Measurements from ENCODE around the gene KIF26B.

Gene KIF26B

DNA sequence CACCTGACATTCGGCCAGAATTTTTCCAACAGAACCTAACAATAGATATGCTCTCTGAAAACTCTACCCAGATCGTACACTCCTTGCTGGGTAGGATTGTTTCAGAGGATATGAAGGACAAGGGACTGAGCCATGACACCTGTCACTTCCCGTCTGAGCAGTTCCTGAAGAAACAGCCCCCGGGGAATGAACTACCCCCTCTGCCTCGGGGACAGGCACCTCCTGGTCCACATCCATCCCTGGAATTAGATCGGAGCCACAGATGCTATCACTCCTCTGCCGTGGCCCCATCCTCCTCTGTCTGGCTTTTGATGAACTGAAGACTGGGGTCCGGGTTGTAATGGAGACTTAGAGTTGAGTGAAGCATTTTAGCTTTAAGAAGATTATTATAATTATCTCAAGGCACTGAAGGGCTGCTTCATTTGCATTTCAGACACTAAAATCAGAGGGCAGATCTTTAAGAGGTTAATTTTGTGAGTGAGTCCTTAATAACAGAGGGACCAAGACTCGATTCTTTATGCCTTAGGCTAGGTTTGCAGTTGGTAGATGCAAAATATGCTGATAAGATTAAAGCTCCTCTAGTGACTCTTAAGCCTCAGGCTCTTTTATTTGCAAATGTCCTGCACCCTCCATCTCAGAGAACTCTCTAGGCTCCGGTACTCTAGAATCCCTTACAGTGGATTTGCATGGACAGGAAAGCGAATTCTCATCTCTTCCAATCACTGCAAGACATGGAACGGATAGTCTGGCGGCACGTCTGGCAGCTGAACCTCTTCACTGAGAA lies 333.8 kb downstream of the KIF26B start:
- DNase-seq (ENCODE audit: low spot score) (no peak), FAIRE-seq (no peak)

GRCh38 chr1:245489838-245490237 lies 335.1 kb downstream of the KIF26B start:
- FAIRE-seq (no peak), DNase-seq (ENCODE audit: low spot score) (no peak)

DNA sequence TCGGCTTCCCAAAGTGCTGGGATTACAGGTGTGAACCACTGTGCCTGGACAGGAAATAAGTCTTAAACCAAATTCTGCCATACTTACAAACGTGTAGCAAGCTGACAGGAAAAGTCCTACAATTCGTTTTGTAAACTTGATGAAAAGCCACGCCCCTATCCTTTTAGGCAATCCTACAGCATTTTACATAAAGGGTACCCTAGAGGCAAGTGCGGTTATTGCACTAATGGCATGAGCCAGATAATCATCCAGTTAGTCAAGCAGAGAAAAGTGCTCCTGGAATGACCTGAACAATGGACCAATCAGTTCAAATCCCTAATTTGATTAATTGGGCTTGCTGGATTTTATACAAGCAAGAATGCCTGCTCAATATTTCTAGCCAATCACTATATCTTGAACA lies 338.2 kb downstream of the KIF26B start:
- no peak for FAIRE-seq
- DNase-seq (ENCODE audit: low spot score) = no peak

DNA sequence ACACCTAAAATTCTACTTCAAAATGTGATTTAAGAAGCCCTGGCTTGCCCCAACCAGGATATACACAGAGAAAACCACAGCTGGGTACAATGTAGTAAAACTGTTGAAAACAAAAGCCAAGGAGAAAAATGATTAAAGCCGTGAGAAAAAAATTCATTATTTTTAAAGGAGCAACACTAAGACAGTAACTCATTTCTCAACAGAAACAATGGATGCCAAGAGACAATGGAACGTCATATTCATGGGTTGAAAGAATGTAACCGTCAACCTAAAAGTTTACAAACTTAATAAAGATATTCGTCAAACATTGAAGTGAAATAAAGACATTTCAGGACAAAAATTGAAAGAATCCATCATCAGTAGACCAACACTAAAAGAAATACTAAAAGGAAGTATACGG lies 340.9 kb downstream of the KIF26B start:
- FAIRE-seq (no peak), DNase-seq (ENCODE audit: low spot score) (no peak)

DNA sequence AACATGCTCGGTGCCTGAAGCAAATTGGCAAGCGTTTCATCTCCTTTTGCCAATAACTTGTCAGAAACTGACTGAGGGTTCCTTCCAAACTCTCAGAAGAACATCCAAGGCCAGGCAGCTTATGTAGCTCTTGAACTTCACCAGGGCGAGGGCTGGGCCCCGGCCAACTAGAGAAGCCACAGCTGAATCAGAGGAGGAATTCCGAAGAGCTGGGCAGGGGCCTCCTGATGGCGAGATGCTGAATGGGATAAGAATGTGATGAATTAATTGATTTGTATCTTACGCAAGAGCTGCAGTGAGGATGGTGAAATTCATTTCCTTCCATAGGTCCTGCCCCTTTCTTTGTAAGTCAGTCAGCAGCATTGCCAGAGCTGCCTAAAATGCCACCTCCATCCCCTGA lies 345.8 kb downstream of the KIF26B start:
- FAIRE-seq = no peak

GRCh38 chr1:245501633-245502032 lies 346.8 kb downstream of the KIF26B start:
- DNase-seq (ENCODE audit: low spot score) = no peak

More for the DNA sequence above, 345.8 kb downstream of the KIF26B start:
- no peak for DNase-seq (ENCODE audit: low spot score)

DNA sequence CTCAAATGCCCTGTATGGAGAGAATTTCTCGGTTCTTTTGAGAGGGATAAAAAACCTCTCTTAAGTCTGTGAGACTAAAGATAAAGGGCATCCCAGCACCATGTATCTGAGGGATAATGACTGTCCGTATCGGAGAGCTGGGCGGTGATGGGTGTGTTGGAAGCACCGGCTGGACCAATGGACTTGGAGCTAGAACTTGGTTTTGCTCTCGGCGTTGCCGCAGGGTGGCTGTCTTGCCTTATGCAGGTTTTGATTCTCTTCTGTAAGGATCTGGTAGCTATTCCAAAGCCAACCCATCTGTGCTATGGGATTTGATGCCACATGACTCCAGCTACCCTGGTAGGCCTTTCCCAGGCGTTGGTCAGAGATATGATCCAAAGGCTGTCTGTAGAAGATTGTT lies 348.8 kb downstream of the KIF26B start:
- no peak for DNase-seq (ENCODE audit: low spot score)
- FAIRE-seq = no peak

More at GRCh38 chr1:245501633-245502032, 346.8 kb downstream of the KIF26B start:
- no peak for FAIRE-seq

DNA sequence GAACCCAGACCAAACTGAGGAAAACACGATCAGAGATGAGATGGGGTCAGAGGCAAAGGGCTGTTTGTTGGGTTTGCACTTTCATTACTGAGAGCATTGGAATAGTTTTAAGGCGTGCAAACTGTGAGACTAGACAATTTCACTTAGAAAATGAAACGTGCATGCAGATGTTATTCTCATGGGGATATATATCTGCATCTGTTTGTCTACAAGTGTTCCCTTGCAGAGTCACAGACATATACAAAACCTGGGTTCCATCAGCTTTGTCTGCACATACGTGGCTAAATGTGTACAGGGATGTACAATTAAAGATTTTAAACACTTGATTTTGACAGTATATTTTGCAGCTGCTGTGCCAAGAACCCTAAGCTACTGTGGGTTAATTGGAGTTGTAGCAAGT lies 355.4 kb downstream of the KIF26B start:
- DNase-seq (ENCODE audit: low spot score) (no peak), FAIRE-seq (no peak)

DNA sequence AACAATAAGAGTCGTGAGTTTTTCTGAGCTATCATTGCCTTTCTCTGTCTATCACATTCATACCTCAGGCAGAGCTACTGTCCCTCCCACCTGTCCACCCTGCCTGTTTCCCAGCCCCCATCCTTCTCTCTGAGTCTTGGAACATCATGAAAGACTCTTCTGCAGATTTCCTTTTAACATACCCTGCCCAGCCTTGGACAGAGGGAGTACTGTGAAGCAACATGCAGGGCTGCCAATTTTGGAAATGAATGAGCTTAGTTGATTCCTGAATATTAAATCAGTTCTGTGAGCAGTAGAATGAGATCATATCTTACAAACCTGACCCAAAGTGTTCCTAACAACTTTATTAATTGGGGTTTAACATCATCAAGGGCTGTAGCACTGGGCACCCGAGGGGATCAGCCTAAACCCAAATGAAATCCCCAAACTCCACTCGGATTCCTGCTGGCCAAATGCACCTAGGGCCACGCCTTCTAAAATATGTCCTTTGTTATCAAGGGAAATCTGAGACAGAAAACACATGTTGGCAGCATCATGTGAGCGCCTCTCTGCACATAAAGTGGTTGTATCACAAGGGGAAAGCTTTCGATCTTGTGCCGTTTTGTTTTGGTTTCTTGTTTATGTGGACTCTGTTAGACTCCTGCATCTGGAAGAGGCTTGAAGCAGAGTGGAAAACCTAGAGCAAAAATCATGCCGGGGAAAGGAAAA lies 357.6 kb downstream of the KIF26B start:
- no peak for DNase-seq (ENCODE audit: low spot score)
- FAIRE-seq = no peak

DNA sequence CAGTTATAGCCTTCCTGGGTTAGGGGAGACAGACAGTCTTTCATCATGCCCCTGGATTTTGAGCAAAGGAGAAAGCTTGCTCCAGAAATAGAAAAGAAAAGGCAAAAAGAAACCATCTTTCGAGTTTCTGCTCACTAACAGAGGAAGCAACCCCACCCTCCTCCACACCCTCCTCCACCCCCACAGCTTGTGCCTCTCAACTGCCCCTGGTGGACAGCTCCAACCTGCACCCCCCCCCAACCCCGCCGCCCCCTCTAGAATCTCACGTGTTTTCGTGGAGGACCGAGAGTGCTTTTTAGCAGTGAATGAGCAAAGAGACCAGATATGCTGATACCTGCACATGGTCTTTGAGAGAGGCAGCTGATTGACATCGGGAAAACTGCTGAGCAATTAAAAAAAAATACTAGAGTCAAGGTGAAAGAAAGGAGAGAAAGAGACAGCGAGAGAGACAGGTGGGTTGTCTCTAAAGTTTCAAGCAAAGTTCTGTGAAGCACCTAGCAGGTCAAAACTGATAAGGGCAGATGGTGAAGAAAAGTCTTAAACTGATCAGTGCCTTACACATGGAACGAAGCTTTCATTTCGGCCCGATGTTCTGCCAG lies 358.3 kb downstream of the KIF26B start:
- DNase-seq (ENCODE audit: low spot score) = no peak
- no peak for FAIRE-seq

GRCh38 chr1:245516284-245516759 lies 361.5 kb downstream of the KIF26B start:
- FAIRE-seq (no peak), DNase-seq (ENCODE audit: low spot score) (no peak)

DNA sequence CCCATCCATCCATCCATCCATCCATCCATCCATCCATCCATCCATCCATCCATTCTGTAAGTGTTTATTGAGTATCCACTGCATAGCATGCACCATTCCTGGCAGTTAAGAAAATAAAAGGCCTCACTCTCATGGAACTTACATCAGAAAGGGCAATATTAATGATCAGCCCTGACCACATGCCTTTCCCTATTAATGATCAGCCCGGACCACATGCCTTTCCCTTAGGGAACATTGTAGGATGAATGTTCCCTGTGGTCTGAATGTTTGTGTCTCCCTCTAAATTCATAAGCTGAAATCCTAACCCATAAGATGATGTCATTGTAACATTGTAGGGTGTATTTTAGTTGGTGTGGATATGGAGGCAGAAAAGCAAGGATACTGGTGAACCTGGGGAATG lies 365.8 kb downstream of the KIF26B start:
- DNase-seq (ENCODE audit: low spot score) = peak; percentile 70
- FAIRE-seq = peak; percentile 93

DNA sequence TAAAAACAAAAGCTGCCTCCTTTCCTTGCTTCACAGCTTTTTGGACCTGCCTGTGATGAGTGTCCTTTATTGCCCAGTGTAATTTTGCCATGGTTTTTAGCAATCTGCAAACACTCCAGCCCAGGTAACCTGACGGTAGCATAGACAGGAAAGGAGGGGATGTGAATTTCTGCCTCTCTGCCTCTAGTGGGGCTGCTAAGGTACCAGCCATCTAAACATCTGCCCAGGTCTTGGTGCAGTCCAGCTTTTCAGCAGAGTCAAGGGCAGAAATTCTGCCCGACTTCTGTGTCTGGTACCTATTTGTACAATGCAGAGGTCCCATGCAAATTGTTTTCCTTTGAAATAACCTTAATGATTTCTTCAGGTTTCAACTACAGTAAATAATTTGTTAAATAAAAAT lies 371.4 kb downstream of the KIF26B start:
- DNase-seq (ENCODE audit: low spot score) (no peak), FAIRE-seq (no peak)

- FAIRE-seq (no peak), DNase-seq (ENCODE audit: low spot score) (no peak)
Observed at GRCh38 chr1:245528258-245528635, 373.5 kb downstream of the KIF26B start.

- DNase-seq (ENCODE audit: low spot score) = no peak
- FAIRE-seq = no peak
Observed at GRCh38 chr1:245530937-245531336, 376.2 kb downstream of the KIF26B start.

DNA sequence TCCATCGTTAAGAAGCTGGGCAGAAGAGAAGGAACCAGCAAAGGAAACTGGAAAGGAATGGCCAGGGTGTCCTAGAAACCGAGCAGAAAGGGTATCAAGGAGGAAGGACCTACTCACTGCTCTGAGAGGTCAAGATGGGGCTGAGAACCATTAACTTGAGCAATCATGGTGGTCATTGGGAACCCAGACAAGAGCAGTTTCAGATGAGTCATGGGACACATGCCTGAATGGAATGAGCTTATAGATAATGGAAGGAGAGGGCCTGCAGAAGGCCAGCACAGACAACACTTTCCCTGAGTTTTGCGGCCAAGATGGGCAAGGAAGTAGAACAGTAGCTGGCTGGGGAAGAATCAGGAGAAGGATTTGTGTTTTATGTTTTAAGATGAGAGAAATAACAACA lies 383.2 kb downstream of the KIF26B start:
- FAIRE-seq = no peak

GRCh38 chr1:245538671-245539070 lies 383.9 kb downstream of the KIF26B start:
- FAIRE-seq (peak; percentile 55), DNase-seq (ENCODE audit: low spot score) (peak; percentile 60)

More for the DNA sequence above, 383.2 kb downstream of the KIF26B start:
- DNase-seq (ENCODE audit: low spot score) = peak; percentile 63

- FAIRE-seq = no peak
Observed at GRCh38 chr1:245541369-245541768, 386.6 kb downstream of the KIF26B start.

GRCh38 chr1:245542365-245542764 lies 387.6 kb downstream of the KIF26B start:
- no peak for DNase-seq (ENCODE audit: low spot score)
- no peak for FAIRE-seq

More at GRCh38 chr1:245541369-245541768, 386.6 kb downstream of the KIF26B start:
- DNase-seq (ENCODE audit: low spot score) = no peak

GRCh38 chr1:245544236-245544635 lies 389.5 kb downstream of the KIF26B start:
- FAIRE-seq = no peak
- DNase-seq (ENCODE audit: low spot score) = no peak

DNA sequence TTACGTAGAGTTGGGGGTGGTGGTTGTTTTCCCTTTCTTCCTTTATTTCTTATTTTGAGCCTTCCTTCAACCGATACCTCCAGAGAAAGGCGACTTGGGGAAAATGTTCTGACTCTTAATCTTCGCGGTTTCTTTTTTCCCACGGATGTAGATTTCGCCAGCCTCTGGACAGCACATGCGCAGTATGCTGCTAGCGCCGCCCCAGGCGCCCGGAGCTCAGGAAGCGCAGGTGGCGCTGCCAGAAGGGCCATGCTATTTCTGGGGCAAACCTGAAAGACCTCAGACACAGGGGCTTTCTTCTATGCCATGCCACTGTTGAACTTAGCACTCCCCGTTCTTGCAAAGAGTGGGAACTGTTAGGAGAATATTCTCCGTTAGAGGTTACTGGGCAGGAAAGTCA lies 392.1 kb downstream of the KIF26B start:
- no peak for FAIRE-seq
- no peak for DNase-seq (ENCODE audit: low spot score)

DNA sequence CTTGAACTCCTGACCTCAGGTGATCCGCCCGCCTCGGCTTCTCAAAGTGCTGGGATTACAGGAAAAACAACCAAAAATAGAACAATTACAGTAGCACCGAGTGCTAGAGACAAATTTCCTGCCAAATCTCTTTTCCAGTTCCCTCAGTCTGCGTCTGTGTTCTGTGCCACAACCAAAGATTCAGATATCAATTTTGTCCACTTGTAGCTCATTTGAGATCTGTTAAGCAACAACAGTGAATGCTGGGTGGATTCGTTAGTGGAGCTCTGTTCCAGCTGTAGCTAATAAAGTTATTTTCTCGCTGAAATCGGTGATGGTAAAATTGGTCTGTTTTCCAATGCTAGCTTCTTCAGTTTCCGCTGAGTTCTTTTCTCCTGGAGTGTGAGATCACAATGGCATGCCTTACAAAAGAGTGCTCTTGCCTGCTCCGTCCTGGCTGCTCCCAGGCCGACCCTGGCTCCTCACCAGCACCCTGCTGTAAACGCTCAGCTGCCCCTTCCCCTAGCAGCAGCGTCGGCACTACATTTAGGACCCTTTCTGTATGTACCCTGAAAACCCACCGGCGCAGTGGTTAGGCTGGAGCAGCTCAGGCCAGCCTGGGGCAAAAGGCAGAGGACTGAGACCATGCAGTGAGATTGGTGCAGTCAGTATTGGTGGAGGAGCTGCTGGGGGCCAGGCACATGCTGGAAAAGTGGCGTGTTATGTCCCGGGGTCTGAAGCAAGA lies 395.4 kb downstream of the KIF26B start:
- no peak for DNase-seq (ENCODE audit: low spot score)
- FAIRE-seq = no peak

Measured in RCC 7860 (cell line).